ENCODE measurements around the gene CRELD2.

Gene CRELD2

DNA sequence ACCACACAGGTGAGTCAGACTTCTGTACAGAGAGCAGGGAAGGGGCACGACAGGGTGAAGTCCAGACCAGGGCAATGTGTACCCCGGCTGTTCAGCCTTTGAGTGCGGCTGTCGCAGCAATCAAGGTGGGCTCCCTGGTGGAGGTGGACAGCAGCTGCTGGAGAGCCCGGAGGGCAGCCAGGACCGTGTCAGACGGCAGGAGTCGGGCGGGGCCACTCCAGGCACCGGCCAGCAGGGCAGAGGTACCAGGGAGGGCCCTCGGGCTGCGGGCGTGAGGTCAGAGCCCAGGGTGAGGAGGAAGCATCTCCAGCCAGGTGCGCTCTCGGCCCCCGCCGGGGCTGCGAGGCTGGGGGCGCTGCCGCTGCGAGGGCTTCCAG is 41.3 kb downstream of the CRELD2 start:
- WGBS (ENCODE audit: insufficient coverage, insufficient read length), result no CpG with 5 or more reads among the region's 21 CpGs
- peaks cover 13% of the 10 kb centered on the region for H3K4me1 ChIP-seq (ENCODE audit: control insufficient read depth, insufficient read depth, low read length)
- peaks cover 19% of the 10 kb centered on the region for H3K36me3 ChIP-seq (ENCODE audit: control insufficient read depth, insufficient read depth, low read length)
- no peaks in the 10 kb centered on the region for H3K9me3 ChIP-seq (ENCODE audit: control insufficient read depth, insufficient read depth, low read length)
- no peak overlapping the region for H3K27ac ChIP-seq (ENCODE audit: low read length)
- no peaks in the 10 kb centered on the region; the same call in 1 of the 2 replicates for H3K27me3 ChIP-seq (ENCODE audit: control insufficient read depth, insufficient read depth, low read length)
- DNase-seq (ENCODE audit: low read depth, low spot score), result no peak
- peak overlapping the region; percentile 88; the same call in 1 of the 2 replicates for H3K4me3 ChIP-seq (ENCODE audit: low read length)

DNA sequence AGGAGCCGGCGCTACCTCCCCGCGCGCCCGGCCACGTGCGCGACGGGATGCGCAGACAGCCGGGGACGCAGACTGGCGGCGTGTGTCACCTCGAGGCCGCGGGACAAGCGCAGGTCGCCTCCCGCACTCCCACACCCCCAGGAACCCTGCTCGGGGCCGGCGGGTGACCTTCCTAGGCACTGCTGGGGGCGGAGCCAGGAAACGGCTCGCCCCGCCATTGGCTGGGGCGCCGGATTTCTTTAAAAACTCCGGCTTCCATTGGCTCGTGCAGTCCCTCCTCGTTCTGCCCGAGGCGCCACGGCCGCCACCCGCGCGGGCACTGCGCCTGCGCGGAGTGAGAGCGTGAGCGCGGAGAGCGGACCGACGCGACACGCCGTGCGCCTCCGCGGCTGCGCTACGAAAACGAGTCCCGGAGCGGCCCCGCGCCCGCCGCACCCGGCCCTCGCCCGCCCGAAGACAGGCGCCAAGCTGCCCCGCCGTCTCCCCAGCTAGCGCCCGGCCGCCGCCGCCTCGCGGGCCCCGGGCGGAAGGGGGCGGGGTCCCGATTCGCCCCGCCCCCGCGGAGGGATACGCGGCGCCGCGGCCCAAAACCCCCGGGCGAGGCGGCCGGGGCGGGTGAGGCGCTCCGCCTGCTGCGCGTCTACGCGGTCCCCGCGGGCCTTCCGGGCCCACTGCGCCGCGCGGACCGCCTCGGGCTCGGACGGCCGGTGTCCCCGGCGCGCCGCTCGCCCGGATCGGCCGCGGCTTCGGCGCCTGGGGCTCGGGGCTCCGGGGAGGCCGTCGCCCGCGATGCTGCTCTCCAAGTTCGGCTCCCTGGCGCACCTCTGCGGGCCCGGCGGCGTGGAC is 41.9 kb downstream of the CRELD2 start, which contains the start of gene PIM3:
Gene PIM3 (plus strand): TSS at position 614 of the 846 bp plus-strand sequence. CDS start 176 bp downstream, at position 790.
- Histone ChIP-seq H3K36me3 (ENCODE audit: control insufficient read depth, insufficient read depth, low read length) (peaks cover 19% of the 10 kb centered on the region), H3K27me3 (ENCODE audit: control insufficient read depth, insufficient read depth, low read length) (no peaks in the 10 kb centered on the region; the same call in 1 of the 2 replicates), H3K9me3 (ENCODE audit: control insufficient read depth, insufficient read depth, low read length) (no peaks in the 10 kb centered on the region), H3K27ac (ENCODE audit: low read length) (no peak within 1 kb of the TSS), H3K4me1 (ENCODE audit: control insufficient read depth, insufficient read depth, low read length) (peaks cover 13% of the 10 kb centered on the region), H3K4me3 (ENCODE audit: low read length) (peak within 1 kb of the TSS; percentile 88)
- DNase-seq (ENCODE audit: low read depth, low spot score), result no peak
- WGBS (ENCODE audit: insufficient coverage, insufficient read length), result no CpG with 5 or more reads among the region's 137 CpGs

DNA sequence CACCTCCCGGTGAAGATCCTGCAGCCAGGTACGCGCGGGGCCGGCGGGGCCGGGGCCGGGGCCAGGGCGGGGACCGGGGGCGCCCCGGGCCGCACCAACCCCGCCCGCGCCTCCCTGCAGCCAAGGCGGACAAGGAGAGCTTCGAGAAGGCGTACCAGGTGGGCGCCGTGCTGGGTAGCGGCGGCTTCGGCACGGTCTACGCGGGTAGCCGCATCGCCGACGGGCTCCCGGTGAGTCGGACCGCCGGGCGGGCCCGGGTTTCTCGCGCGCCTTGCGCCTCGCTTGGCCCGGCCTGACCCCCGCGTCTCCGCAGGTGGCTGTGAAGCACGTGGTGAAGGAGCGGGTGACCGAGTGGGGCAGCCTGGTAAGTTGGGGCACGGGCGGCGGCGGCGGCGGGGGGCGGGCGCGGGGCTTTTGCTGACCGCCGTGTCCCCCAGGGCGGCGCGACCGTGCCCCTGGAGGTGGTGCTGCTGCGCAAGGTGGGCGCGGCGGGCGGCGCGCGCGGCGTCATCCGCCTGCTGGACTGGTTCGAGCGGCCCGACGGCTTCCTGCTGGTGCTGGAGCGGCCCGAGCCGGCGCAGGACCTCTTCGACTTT is 42.7 kb downstream of the CRELD2 start:
- no peaks in the 10 kb centered on the region; the same call in 1 of the 2 replicates for H3K27me3 ChIP-seq (ENCODE audit: control insufficient read depth, insufficient read depth, low read length)
- no peaks in the 10 kb centered on the region for H3K9me3 ChIP-seq (ENCODE audit: control insufficient read depth, insufficient read depth, low read length)
- DNase-seq (ENCODE audit: low read depth, low spot score), result no peak
- H3K27ac ChIP-seq (ENCODE audit: low read length), result no peak overlapping the region
- peaks cover 13% of the 10 kb centered on the region for H3K4me1 ChIP-seq (ENCODE audit: control insufficient read depth, insufficient read depth, low read length)
- no CpG with 5 or more reads among the region's 84 CpGs for WGBS (ENCODE audit: insufficient coverage, insufficient read length)
- H3K4me3 ChIP-seq (ENCODE audit: low read length), result peak overlapping the region; percentile 88
- H3K36me3 ChIP-seq (ENCODE audit: control insufficient read depth, insufficient read depth, low read length), result peaks cover 19% of the 10 kb centered on the region

DNA sequence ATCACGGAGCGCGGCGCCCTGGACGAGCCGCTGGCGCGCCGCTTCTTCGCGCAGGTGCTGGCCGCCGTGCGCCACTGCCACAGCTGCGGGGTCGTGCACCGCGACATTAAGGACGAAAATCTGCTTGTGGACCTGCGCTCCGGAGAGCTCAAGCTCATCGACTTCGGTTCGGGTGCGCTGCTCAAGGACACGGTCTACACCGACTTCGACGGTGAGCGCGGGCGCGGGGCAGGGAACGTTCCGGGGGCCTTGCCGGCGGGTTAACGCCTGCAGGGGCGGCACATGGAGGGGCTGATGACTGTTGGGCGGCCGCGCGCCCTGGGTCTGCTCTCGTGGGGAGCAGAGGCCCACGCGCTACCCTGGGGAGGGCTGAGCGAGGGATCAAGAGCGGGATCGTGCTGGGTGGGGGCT is 43.2 kb downstream of the CRELD2 start:
- WGBS (ENCODE audit: insufficient coverage, insufficient read length), result no CpG with 5 or more reads among the region's 49 CpGs
- Histone ChIP-seq H3K27ac (ENCODE audit: low read length) (no peak overlapping the region), H3K4me1 (ENCODE audit: control insufficient read depth, insufficient read depth, low read length) (peaks cover 13% of the 10 kb centered on the region), H3K36me3 (ENCODE audit: control insufficient read depth, insufficient read depth, low read length) (peaks cover 19% of the 10 kb centered on the region), H3K9me3 (ENCODE audit: control insufficient read depth, insufficient read depth, low read length) (no peaks in the 10 kb centered on the region), H3K4me3 (ENCODE audit: low read length) (peak overlapping the region; percentile 88), H3K27me3 (ENCODE audit: control insufficient read depth, insufficient read depth, low read length) (no peaks in the 10 kb centered on the region; the same call in 1 of the 2 replicates)
- no peak for DNase-seq (ENCODE audit: low read depth, low spot score)

DNA sequence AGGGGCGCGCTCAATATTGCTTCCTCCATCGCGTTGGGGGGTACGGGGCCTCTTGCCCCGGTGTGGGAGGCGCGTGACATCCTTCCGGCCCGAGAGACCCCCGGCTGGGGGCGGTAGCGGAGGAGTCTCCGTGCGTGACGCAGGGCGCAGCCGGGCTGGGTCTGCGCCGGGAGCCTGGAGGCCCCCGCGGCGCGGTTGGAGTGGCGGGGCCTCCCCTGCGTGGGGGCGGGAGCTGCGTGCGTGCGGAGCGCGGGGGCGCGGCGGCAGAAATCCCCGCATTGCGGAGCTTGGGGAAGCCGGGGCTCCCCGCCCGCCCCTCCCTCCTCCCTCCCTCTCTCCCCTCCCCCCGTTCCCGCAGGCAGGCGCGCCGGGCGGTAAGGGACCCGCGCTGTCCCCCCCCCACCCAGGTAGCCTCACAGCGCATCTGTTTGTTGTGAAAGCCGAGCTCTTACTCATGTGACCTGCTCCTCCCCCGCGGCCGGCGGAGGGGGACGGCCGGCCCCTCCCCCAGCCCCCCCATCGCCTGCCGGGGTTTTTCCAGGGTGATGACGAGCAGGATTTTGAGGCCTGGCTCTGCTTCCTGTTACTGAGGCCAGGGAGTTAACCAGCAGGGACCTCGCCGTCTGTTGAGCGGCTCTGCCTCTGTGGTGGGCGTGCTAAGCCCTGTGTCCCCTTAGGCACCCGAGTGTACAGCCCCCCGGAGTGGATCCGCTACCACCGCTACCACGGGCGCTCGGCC is 43.7 kb downstream of the CRELD2 start:
- Histone ChIP-seq H3K4me3 (ENCODE audit: low read length) (peak overlapping the region; percentile 88; the same call in 1 of the 2 replicates), H3K27me3 (ENCODE audit: control insufficient read depth, insufficient read depth, low read length) (no peaks in the 10 kb centered on the region; the same call in 1 of the 2 replicates), H3K27ac (ENCODE audit: low read length) (no peak overlapping the region), H3K9me3 (ENCODE audit: control insufficient read depth, insufficient read depth, low read length) (no peaks in the 10 kb centered on the region), H3K4me1 (ENCODE audit: control insufficient read depth, insufficient read depth, low read length) (peaks cover 13% of the 10 kb centered on the region), H3K36me3 (ENCODE audit: control insufficient read depth, insufficient read depth, low read length) (peaks cover 19% of the 10 kb centered on the region)
- no peak for DNase-seq (ENCODE audit: low read depth, low spot score)
- no CpG with 5 or more reads among the region's 70 CpGs for WGBS (ENCODE audit: insufficient coverage, insufficient read length)

DNA sequence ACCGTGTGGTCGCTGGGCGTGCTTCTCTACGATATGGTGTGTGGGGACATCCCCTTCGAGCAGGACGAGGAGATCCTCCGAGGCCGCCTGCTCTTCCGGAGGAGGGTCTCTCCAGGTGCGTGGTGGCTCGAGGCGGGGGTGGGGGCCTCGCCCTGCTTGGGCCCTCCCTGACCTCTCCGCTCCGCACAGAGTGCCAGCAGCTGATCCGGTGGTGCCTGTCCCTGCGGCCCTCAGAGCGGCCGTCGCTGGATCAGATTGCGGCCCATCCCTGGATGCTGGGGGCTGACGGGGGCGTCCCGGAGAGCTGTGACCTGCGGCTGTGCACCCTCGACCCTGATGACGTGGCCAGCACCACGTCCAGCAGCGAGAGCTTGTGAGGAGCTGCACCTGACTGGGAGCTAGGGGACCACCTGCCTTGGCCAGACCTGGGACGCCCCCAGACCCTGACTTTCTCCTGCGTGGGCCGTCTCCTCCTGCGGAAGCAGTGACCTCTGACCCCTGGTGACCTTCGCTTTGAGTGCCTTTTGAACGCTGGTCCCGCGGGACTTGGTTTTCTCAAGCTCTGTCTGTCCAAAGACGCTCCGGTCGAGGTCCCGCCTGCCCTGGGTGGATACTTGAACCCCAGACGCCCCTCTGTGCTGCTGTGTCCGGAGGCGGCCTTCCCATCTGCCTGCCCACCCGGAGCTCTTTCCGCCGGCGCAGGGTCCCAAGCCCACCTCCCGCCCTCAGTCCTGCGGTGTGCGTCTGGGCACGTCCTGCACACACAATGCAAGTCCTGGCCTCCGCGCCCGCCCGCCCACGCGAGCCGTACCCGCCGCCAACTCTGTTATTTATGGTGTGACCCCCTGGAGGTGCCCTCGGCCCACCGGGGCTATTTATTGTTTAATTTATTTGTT is 44.6 kb downstream of the CRELD2 start:
- Histone ChIP-seq H3K4me3 (ENCODE audit: low read length) (peak overlapping the region; percentile 88; the same call in 1 of the 2 replicates), H3K36me3 (ENCODE audit: control insufficient read depth, insufficient read depth, low read length) (peaks cover 19% of the 10 kb centered on the region), H3K27ac (ENCODE audit: low read length) (no peak overlapping the region), H3K4me1 (ENCODE audit: control insufficient read depth, insufficient read depth, low read length) (peaks cover 13% of the 10 kb centered on the region), H3K9me3 (ENCODE audit: control insufficient read depth, insufficient read depth, low read length) (no peaks in the 10 kb centered on the region), H3K27me3 (ENCODE audit: control insufficient read depth, insufficient read depth, low read length) (no peaks in the 10 kb centered on the region; the same call in 1 of the 2 replicates)
- no CpG with 5 or more reads among the region's 63 CpGs for WGBS (ENCODE audit: insufficient coverage, insufficient read length)
- DNase-seq (ENCODE audit: low read depth, low spot score), result no peak

DNA sequence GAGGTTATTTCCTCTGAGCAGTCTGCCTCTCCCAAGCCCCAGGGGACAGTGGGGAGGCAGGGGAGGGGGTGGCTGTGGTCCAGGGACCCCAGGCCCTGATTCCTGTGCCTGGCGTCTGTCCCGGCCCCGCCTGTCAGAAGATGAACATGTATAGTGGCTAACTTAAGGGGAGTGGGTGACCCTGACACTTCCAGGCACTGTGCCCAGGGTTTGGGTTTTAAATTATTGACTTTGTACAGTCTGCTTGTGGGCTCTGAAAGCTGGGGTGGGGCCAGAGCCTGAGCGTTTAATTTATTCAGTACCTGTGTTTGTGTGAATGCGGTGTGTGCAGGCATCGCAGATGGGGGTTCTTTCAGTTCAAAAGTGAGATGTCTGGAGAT is 45.2 kb downstream of the CRELD2 start:
- H3K4me3 ChIP-seq (ENCODE audit: low read length), result no peak overlapping the region
- H3K4me1 ChIP-seq (ENCODE audit: control insufficient read depth, insufficient read depth, low read length), result peaks cover 13% of the 10 kb centered on the region
- H3K27me3 ChIP-seq (ENCODE audit: control insufficient read depth, insufficient read depth, low read length), result no peaks in the 10 kb centered on the region; the same call in 1 of the 2 replicates
- peaks cover 19% of the 10 kb centered on the region for H3K36me3 ChIP-seq (ENCODE audit: control insufficient read depth, insufficient read depth, low read length)
- no peak for DNase-seq (ENCODE audit: low read depth, low spot score)
- no CpG with 5 or more reads among the region's 6 CpGs for WGBS (ENCODE audit: insufficient coverage, insufficient read length)
- H3K9me3 ChIP-seq (ENCODE audit: control insufficient read depth, insufficient read depth, low read length), result no peaks in the 10 kb centered on the region
- H3K27ac ChIP-seq (ENCODE audit: low read length), result no peak overlapping the region

DNA sequence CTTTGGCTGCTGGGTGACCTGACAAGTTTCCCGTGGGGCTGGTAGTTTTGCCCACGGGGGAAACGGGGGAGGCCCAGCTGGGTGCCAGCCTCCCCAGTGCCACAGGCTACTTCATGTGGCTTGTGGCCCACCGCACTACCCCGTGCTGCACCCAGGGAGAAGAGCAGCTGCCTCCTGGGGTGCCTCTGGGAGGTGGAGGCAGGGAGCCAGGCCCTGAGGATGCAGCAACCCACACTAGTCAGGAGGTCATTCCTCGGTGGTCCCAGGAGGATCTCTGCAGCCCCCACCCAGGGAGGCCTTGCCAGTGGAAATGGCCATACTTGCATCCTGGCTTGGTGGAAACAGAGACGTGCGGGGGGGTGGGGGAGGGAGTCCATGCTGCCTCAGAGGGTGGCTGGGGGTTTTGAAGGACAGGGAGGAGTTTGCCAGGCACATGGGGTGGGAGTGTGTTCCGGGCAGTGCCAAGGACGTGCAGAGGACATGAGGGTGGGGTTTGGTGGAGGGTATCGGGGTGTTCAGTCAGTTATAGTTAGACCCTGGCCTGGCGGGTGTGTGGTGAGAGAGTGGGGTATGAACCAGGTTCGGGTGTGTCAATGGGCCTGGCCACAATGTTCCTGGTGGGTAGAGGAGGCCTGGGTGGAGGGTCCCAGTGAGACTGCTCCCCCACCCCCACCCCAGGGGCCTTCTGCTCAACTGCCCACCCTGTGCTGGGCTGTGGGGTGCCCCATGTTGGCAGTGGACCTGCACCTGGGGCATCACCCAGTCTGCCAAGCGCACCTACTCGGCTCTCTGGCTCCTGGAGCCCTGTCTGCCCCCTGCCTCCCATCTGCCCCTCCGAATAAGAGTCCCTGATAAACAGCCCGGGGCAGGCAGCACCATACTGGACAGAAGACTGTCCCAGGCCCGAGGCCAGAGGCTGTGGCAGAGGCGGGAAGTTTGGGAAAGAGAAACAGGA is 46.0 kb downstream of the CRELD2 start:
- Histone ChIP-seq H3K9me3 (ENCODE audit: control insufficient read depth, insufficient read depth, low read length) (no peaks in the 10 kb centered on the region), H3K4me3 (ENCODE audit: low read length) (no peak overlapping the region), H3K27ac (ENCODE audit: low read length) (no peak overlapping the region), H3K36me3 (ENCODE audit: control insufficient read depth, insufficient read depth, low read length) (peaks cover 19% of the 10 kb centered on the region), H3K27me3 (ENCODE audit: control insufficient read depth, insufficient read depth, low read length) (no peaks in the 10 kb centered on the region; the same call in 1 of the 2 replicates), H3K4me1 (ENCODE audit: control insufficient read depth, insufficient read depth, low read length) (peaks cover 13% of the 10 kb centered on the region)
- no peak for DNase-seq (ENCODE audit: low read depth, low spot score)
- WGBS (ENCODE audit: insufficient coverage, insufficient read length), result no CpG with 5 or more reads among the region's 19 CpGs
